ENCODE results near the gene IL36G.

The IL36G gene

DNA sequence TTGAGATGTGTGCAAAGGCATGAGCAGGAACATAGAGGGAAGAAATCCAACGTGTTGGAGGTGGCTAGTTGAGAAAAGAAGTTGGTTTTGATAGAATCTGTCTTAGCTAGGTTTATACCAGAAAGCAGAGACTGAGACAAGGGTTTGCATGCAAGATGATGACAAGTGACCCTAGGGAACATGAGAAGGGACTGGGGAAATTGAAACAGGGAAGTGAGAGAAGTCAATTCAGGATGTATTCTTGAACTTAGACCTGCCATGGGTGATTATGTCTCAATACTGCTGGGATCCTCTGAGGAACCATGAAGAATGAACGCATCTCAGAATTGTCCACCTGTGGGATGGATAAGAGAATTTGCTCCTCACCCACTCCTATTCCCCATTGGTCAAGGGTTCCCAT, 47.9 kb downstream of the IL36G start:
- DNase-seq: no peak

DNA sequence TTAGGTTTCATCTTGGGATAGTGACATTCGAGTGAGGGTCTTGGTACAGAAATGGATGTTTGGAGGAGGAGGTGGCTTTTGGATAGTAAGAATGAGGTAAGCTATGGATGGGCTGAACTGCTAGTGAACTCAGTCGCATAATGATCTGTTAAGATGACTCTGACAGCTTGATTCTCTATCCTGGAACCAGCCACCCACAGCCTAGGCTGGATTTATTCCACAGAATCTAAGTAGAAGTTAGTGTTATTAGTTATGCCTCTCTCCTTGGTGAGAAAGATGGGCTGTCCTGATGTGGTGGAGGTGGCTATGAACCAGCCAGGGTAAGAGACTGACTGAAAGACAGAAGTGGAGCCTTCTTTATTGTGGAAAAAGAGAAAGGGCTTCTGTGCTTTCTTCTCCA, 49.9 kb downstream of the IL36G start:
- DNase-seq: no peak

DNA sequence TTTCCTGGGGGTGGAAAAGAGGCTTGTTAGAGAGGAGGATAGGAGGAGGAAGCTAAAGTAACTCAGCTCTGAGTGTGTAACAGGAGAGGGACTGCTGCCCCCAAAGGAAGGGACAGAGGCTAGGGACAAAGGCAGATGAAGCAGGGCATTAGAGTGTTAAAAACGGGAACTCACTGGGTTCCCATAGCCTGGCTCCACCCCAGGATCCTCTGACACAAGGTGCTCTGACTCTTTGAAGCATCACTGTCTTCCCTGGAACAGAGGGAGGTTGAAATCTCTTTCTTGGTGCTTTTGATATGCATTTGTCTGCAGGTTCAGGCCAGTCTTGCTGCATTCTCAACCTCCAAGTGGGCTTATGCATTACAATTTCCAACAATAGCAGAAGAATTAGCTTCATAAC, 50.3 kb downstream of the IL36G start:
- DNase-seq: no peak

DNA sequence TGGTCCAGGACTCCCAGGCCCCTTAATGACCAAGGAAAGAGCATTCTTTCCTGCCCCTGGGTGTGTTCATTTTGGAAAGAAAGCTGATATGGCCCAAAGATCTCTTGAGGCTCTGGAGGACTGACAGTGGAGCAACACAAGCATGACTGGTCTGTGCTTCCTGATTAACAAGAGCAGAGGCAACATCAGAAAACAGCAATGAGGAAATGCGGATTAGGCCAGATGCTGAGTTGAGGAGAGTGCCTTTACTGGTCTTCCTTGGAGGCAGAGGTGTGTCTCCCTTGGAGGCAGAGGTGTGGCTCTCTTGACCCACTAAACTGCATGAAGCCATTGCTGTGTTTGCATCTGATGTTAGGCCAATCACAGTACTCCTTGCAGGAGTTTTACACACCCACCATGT, 54.9 kb downstream of the IL36G start:
- DNase-seq: no peak

DNA sequence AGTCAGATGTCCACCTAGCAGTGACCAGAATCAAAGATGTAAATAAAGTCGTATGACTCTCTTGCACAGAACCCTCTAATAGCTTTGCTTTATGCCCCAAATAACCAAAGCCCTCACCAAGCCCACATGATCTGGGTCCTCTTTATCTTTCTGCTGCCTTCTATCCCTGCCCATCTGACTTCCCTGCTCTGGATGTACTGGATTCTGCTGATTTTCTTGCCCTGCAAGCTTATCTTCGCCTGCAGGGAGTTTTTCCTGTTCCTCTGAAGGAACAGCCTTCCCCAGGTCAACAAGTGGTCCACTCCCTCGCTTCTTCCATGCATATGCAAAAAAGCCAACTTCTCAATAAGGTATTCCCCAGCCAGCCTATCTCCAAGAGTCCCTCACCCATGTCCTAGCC, 56.2 kb downstream of the IL36G start:
- DNase-seq: no peak
